Coronary artery (tissue), 2 donors: Measurements from ENCODE around the gene NHEJ1.

ENCODE experiments used
- DNase-seq: peaks from one replicate; pipeline ENCODE4 v3.0.0-alpha.2; 2017; ENCODE audit warnings: low spot score
- H3K27ac ChIP-seq, 2 donors: fragments of 200-600 bp; sonication (generic); one replicate each; pipeline ENCODE4 v1.5.1; 2016 to 2019
- H3K4me3 ChIP-seq: fragments of 200-600 bp; sonication (generic); 2 replicates; pipeline ENCODE4 v1.5.1; 2016; ENCODE audit warnings: mild to moderate bottlenecking, moderate library complexity
- CTCF ChIP-seq: fragments of 200-600 bp; sonication (generic); IDR thresholded peaks from one replicate; pipeline ENCODE4 v1.5.1; 2019; ENCODE audit warnings: antibody characterized with exemption

The NHEJ1 gene

GRCh38 chr2:219163156-219163555 is 2.5 kb upstream of the NHEJ1 start:
- H3K4me3 ChIP-seq = no peak overlapping the region
- no peak for DNase-seq
- TF ChIP-seq CTCF = no peak
- H3K27ac ChIP-seq = no peak overlapping the region

GRCh38 chr2:219161097-219161496 is 482 bp upstream of the NHEJ1 start:
- no peak for TF ChIP-seq CTCF
- DNase-seq = no peak
- H3K4me3 ChIP-seq = peak overlapping the region; percentile 91
- peak overlapping the region; percentile 76 to 98 for H3K27ac ChIP-seq

- H3K4me3 ChIP-seq = peak overlapping the region; percentile 91
- DNase-seq = no peak
- no peak for TF ChIP-seq CTCF
- peak overlapping the region; percentile 76 to 98 for H3K27ac ChIP-seq
These were observed 837 bp downstream of the NHEJ1 start for GRCh38 chr2:219159771-219160185.

GRCh38 chr2:219158586-219158985 is 2.0 kb downstream of the NHEJ1 start:
- Histone ChIP-seq H3K4me3 (no peak overlapping the region), H3K27ac (no peak overlapping the region)
- DNase-seq = no peak
- no peak for TF ChIP-seq CTCF

- no peak overlapping the region for H3K4me3 ChIP-seq
- H3K27ac ChIP-seq = no peak overlapping the region
- TF ChIP-seq CTCF = no peak
- no peak for DNase-seq
These were observed 2.6 kb downstream of the NHEJ1 start for GRCh38 chr2:219158025-219158424.

GRCh38 chr2:219157396-219157795 is 3.2 kb downstream of the NHEJ1 start:
- Histone ChIP-seq H3K27ac (no peak overlapping the region), H3K4me3 (no peak overlapping the region)
- TF ChIP-seq CTCF = no peak
- no peak for DNase-seq

- DNase-seq = no peak
- Histone ChIP-seq H3K27ac (no peak overlapping the region), H3K4me3 (no peak overlapping the region)
- TF ChIP-seq CTCF = peak; percentile 58
These were observed 5.5 kb downstream of the NHEJ1 start for GRCh38 chr2:219155054-219155644.
